Muscle layer of duodenum (tissue), 2 donors: ENCODE results near the gene ABCC3.

Source experiments
- H3K27ac ChIP-seq: one replicate; pipeline ENCODE4 v1.7.0; 2013; ENCODE audit warnings: mild to moderate bottlenecking, low read length
- H3K27me3 ChIP-seq: one replicate; pipeline ENCODE4 v1.7.0; 2013; ENCODE audit warnings: low read depth, mild to moderate bottlenecking, control low read depth, low read length
- H3K36me3 ChIP-seq, 2 donors: one replicate each; pipeline ENCODE4 v1.7.0; 2013; ENCODE audit warnings: low read length in 2 of 2, control low read depth in 1 of 2, mild to moderate bottlenecking in 1 of 2; ENCODE audit not compliant: insufficient read depth in 2 of 2, control insufficient read depth in 1 of 2
- H3K4me1 ChIP-seq, 2 donors: one replicate each; pipeline ENCODE4 v1.7.0; 2013; ENCODE audit warnings: low read length in 2 of 2, mild to moderate bottlenecking in 2 of 2, control low read depth in 1 of 2, moderate library complexity in 1 of 2; ENCODE audit not compliant: insufficient read depth in 2 of 2, control insufficient read depth in 1 of 2
- H3K4me3 ChIP-seq, 2 donors: one replicate each; pipeline ENCODE4 v1.7.0; 2013; ENCODE audit warnings: low read length in 2 of 2, low read depth in 1 of 2, mild to moderate bottlenecking in 1 of 2
- H3K9me3 ChIP-seq, 2 donors: one replicate each; pipeline ENCODE4 v1.7.0; 2013; ENCODE audit warnings: low read length in 2 of 2, control low read depth in 1 of 2, mild to moderate bottlenecking in 1 of 2; ENCODE audit not compliant: control insufficient read depth in 1 of 2
- donor health status: healthy.

ABCC3 gene

GRCh38 chr17:50608700-50609379, 25.8 kb upstream of the ABCC3 start:
- H3K4me3 ChIP-seq = no peak overlapping the region
- no peaks in the 10 kb centered on the region for H3K9me3 ChIP-seq
- peaks cover 4 to 12% of the 10 kb centered on the region in 2 donors for H3K4me1 ChIP-seq
- H3K36me3 ChIP-seq = no peaks in the 10 kb centered on the region
- H3K27ac ChIP-seq = no peak overlapping the region
- H3K27me3 ChIP-seq = no peaks in the 10 kb centered on the region

GRCh38 chr17:50609380-50610074, 25.2 kb upstream of the ABCC3 start:
- Histone ChIP-seq H3K4me1 (peaks cover 4 to 6% of the 10 kb centered on the region in 2 donors), H3K27me3 (no peaks in the 10 kb centered on the region), H3K9me3 (no peaks in the 10 kb centered on the region), H3K36me3 (no peaks in the 10 kb centered on the region), H3K27ac (no peak overlapping the region), H3K4me3 (no peak overlapping the region)

- H3K27ac ChIP-seq = no peak overlapping the region
- H3K4me1 ChIP-seq = no peaks in the 10 kb centered on the region
- no peaks in the 10 kb centered on the region for H3K27me3 ChIP-seq
- no peaks in the 10 kb centered on the region for H3K9me3 ChIP-seq
- H3K4me3 ChIP-seq = no peak overlapping the region
- no peaks in the 10 kb centered on the region for H3K36me3 ChIP-seq
Measured at GRCh38 chr17:50611634-50612033, 23.0 kb upstream of the ABCC3 start.

GRCh38 chr17:50612281-50612680, 22.4 kb upstream of the ABCC3 start:
- H3K4me3 ChIP-seq = no peak overlapping the region
- H3K4me1 ChIP-seq = no peaks in the 10 kb centered on the region
- H3K36me3 ChIP-seq = no peaks in the 10 kb centered on the region
- no peak overlapping the region for H3K27ac ChIP-seq
- H3K27me3 ChIP-seq = no peaks in the 10 kb centered on the region
- no peaks in the 10 kb centered on the region for H3K9me3 ChIP-seq

- no peaks in the 10 kb centered on the region for H3K36me3 ChIP-seq
- H3K27ac ChIP-seq = no peak overlapping the region
- H3K9me3 ChIP-seq = no peaks in the 10 kb centered on the region
- no peaks in the 10 kb centered on the region for H3K4me1 ChIP-seq
- no peak overlapping the region for H3K4me3 ChIP-seq
- no peaks in the 10 kb centered on the region for H3K27me3 ChIP-seq
Measured at GRCh38 chr17:50613007-50613992, 21.4 kb upstream of the ABCC3 start.

GRCh38 chr17:50614471-50615051, 20.1 kb upstream of the ABCC3 start:
- Histone ChIP-seq H3K4me3 (no peak overlapping the region), H3K4me1 (no peaks in the 10 kb centered on the region), H3K27me3 (no peaks in the 10 kb centered on the region), H3K27ac (no peak overlapping the region), H3K36me3 (no peaks in the 10 kb centered on the region), H3K9me3 (no peaks in the 10 kb centered on the region)

GRCh38 chr17:50615828-50616227, 18.9 kb upstream of the ABCC3 start:
- no peaks in the 10 kb centered on the region for H3K36me3 ChIP-seq
- no peak overlapping the region for H3K27ac ChIP-seq
- H3K27me3 ChIP-seq = no peaks in the 10 kb centered on the region
- H3K4me1 ChIP-seq = no peaks in the 10 kb centered on the region
- H3K9me3 ChIP-seq = no peaks in the 10 kb centered on the region
- H3K4me3 ChIP-seq = no peak overlapping the region

GRCh38 chr17:50618300-50618699, 16.4 kb upstream of the ABCC3 start:
- Histone ChIP-seq H3K27ac (no peak overlapping the region), H3K4me1 (no peaks in the 10 kb centered on the region), H3K27me3 (no peaks in the 10 kb centered on the region), H3K36me3 (no peaks in the 10 kb centered on the region), H3K4me3 (no peak overlapping the region), H3K9me3 (no peaks in the 10 kb centered on the region)

GRCh38 chr17:50618941-50619340, 15.7 kb upstream of the ABCC3 start:
- no peaks in the 10 kb centered on the region for H3K9me3 ChIP-seq
- H3K27ac ChIP-seq = no peak overlapping the region
- H3K4me3 ChIP-seq = no peak overlapping the region

GRCh38 chr17:50619489-50619888, 15.2 kb upstream of the ABCC3 start:
- Histone ChIP-seq H3K27ac (no peak overlapping the region), H3K27me3 (no peaks in the 10 kb centered on the region), H3K36me3 (no peaks in the 10 kb centered on the region), H3K4me1 (no peaks in the 10 kb centered on the region), H3K9me3 (no peaks in the 10 kb centered on the region), H3K4me3 (no peak overlapping the region)

More at GRCh38 chr17:50618941-50619340, 15.7 kb upstream of the ABCC3 start:
- Histone ChIP-seq H3K27me3 (no peaks in the 10 kb centered on the region), H3K36me3 (no peaks in the 10 kb centered on the region), H3K4me1 (no peaks in the 10 kb centered on the region)

- Histone ChIP-seq H3K27me3 (no peaks in the 10 kb centered on the region), H3K36me3 (no peaks in the 10 kb centered on the region), H3K4me3 (no peak overlapping the region), H3K4me1 (no peaks in the 10 kb centered on the region), H3K9me3 (no peaks in the 10 kb centered on the region), H3K27ac (no peak overlapping the region)
Measured at GRCh38 chr17:50620237-50620636, 14.4 kb upstream of the ABCC3 start.
